DOHH2 (cell line): ENCODE results near the gene MBTPS1.

Experiments
- EZH2phosphoT487 ChIP-seq: fragments of 200-600 bp; sonication (generic); IDR thresholded peaks from 2 replicates; pipeline ENCODE4 v1.6.1; 2017; ENCODE audit warnings: borderline replicate concordance, mild to moderate bottlenecking, antibody characterized with exemption, low read length, moderate library complexity, mixed read lengths
- TF ChIP-seq, protein P1 (sequence below): fragments of 200-600 bp; sonication (generic); IDR thresholded peaks from one replicate; pipeline ENCODE4 v1.5.1; 2014; ENCODE audit warnings: antibody characterized with exemption, mild to moderate bottlenecking, low read depth, low read length; ENCODE audit not compliant: poor library complexity, severe bottlenecking

DNA sequence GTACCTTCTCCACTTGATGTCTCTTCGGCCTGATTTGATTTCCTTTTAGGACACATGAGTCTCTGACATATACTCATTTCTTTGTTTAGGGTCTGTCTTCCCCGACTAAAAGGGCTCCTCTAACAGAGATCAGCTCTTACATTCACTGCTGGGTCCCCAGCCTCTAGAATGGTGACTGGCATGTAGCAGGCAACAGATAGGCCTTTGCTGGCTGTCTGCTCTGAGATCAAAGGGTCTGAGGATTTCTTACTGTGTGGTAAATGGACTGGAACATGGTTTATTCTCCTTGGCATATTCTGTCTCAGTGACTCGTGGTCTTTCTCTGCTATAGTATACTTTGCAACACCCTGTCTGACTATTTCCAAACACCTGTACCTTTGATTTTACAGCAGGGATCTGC is 45.1 kb upstream of the MBTPS1 start:
- TF ChIP-seq, protein P1, sequence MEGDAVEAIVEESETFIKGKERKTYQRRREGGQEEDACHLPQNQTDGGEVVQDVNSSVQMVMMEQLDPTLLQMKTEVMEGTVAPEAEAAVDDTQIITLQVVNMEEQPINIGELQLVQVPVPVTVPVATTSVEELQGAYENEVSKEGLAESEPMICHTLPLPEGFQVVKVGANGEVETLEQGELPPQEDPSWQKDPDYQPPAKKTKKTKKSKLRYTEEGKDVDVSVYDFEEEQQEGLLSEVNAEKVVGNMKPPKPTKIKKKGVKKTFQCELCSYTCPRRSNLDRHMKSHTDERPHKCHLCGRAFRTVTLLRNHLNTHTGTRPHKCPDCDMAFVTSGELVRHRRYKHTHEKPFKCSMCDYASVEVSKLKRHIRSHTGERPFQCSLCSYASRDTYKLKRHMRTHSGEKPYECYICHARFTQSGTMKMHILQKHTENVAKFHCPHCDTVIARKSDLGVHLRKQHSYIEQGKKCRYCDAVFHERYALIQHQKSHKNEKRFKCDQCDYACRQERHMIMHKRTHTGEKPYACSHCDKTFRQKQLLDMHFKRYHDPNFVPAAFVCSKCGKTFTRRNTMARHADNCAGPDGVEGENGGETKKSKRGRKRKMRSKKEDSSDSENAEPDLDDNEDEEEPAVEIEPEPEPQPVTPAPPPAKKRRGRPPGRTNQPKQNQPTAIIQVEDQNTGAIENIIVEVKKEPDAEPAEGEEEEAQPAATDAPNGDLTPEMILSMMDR = no peak
- TF ChIP-seq EZH2phosphoT487 = no peak
